ENCODE results near the gene SH3GLB2.
"Not testable (repeated sequence)": the region's sequence is repeated elsewhere in the genome, so short reads cannot be mapped to it uniquely, and the experiment has no call there.

Gene SH3GLB2

GRCh38 chr9:129037767-129038098 lies 9.6 kb upstream of the SH3GLB2 start:
- Mint-ChIP-seq H3K4me1 (ENCODE audit: low read depth in 2 of 2) (peaks cover 33 to 35% of the 10 kb centered on the region in 2 donors), H3K4me3 (peak overlapping the region; percentile 98 to 99), H3K27me3 (no peaks in the 10 kb centered on the region), H3K36me3 (ENCODE audit: insufficient read depth) (peaks cover 36% of the 10 kb centered on the region), H3K9me3 (no peaks in the 10 kb centered on the region), H3K27ac (no peak overlapping the region)
- DNase-seq (no peak), ATAC-seq (replicated peaks) (no peak)

GRCh38 chr9:129036923-129037766 lies 9.0 kb upstream of the SH3GLB2 start:
- H3K4me3 Mint-ChIP-seq, result peak overlapping the region; percentile 98 to 99
- peak overlapping the region; percentile 92 to 95 for H3K27ac Mint-ChIP-seq
- DNase-seq (no peak), ATAC-seq (replicated peaks) (no peak)
- H3K9me3 Mint-ChIP-seq, result no peaks in the 10 kb centered on the region
- peaks cover 33 to 35% of the 10 kb centered on the region in 2 donors for H3K4me1 Mint-ChIP-seq (ENCODE audit: low read depth in 2 of 2)
- H3K27me3 Mint-ChIP-seq, result no peaks in the 10 kb centered on the region
- peaks cover 30% of the 10 kb centered on the region for H3K36me3 Mint-ChIP-seq (ENCODE audit: insufficient read depth)

- Mint-ChIP-seq H3K27ac (peak within 1 kb of the TSS; percentile 92 to 95), H3K9me3 (no peaks in the 10 kb centered on the region), H3K4me3 (peak within 1 kb of the TSS; percentile 98 to 99), H3K4me1 (ENCODE audit: low read depth in 2 of 2) (peaks cover 33% of the 10 kb centered on the region in 2 donors), H3K27me3 (no peaks in the 10 kb centered on the region), H3K36me3 (ENCODE audit: insufficient read depth) (peaks cover 26% of the 10 kb centered on the region)
- ATAC-seq (replicated peaks) (peak; percentile 98), DNase-seq (peak; percentile 86 to 92 (median 90))
Observed at GRCh38 chr9:129036241-129036922, 8.3 kb upstream of the SH3GLB2 start, which contains the start of gene MIGA2. Gene MIGA2, plus strand, starts transcription at chr9:129036626. Its CDS starts 3,969 bp downstream, at chr9:129040595.

GRCh38 chr9:129035838-129036237 lies 7.7 kb upstream of the SH3GLB2 start:
- peaks cover 21% of the 10 kb centered on the region for H3K36me3 Mint-ChIP-seq (ENCODE audit: insufficient read depth)
- DNase-seq; ATAC-seq (replicated peaks); H3K27me3 Mint-ChIP-seq; H3K9me3 Mint-ChIP-seq: not testable (repeated sequence)
- peak overlapping the region; percentile 98 to 99 for H3K4me3 Mint-ChIP-seq
- peaks cover 33% of the 10 kb centered on the region in 2 donors for H3K4me1 Mint-ChIP-seq (ENCODE audit: low read depth in 2 of 2)
- peak overlapping the region; percentile 92 to 95 for H3K27ac Mint-ChIP-seq

- peaks cover 23 to 26% of the 10 kb centered on the region in 2 donors for H3K4me1 Mint-ChIP-seq (ENCODE audit: low read depth in 2 of 2)
- ATAC-seq (replicated peaks) (no peak), DNase-seq (no peak)
- H3K27ac Mint-ChIP-seq, result no peak overlapping the region
- H3K9me3 Mint-ChIP-seq, result no peaks in the 10 kb centered on the region
- H3K4me3 Mint-ChIP-seq, result no peak overlapping the region
- H3K36me3 Mint-ChIP-seq (ENCODE audit: insufficient read depth), result peaks cover 17% of the 10 kb centered on the region
- H3K27me3 Mint-ChIP-seq, result no peaks in the 10 kb centered on the region
Observed at GRCh38 chr9:129033216-129033615, 5.1 kb upstream of the SH3GLB2 start.

- Mint-ChIP-seq H3K9me3 (no peaks in the 10 kb centered on the region), H3K36me3 (ENCODE audit: insufficient read depth) (peaks cover 14% of the 10 kb centered on the region), H3K4me3 (no peak overlapping the region), H3K27ac (no peak overlapping the region), H3K27me3 (no peaks in the 10 kb centered on the region), H3K4me1 (ENCODE audit: low read depth in 2 of 2) (peaks cover 17 to 20% of the 10 kb centered on the region in 2 donors)
- DNase-seq (no peak), ATAC-seq (replicated peaks) (no peak)
Observed at GRCh38 chr9:129032541-129033159, 4.5 kb upstream of the SH3GLB2 start.

- Mint-ChIP-seq H3K9me3 (no peaks in the 10 kb centered on the region), H3K27me3 (no peaks in the 10 kb centered on the region), H3K36me3 (ENCODE audit: insufficient read depth) (peaks cover 11% of the 10 kb centered on the region), H3K4me3 (no peak overlapping the region), H3K27ac (no peak overlapping the region), H3K4me1 (ENCODE audit: low read depth in 2 of 2) (peaks cover 10 to 18% of the 10 kb centered on the region in 2 donors)
- DNase-seq (no peak), ATAC-seq (replicated peaks) (no peak)
Observed at GRCh38 chr9:129031514-129031913, 3.4 kb upstream of the SH3GLB2 start.

- H3K4me1 Mint-ChIP-seq (ENCODE audit: low read depth in 2 of 2), result peaks cover 9 to 22% of the 10 kb centered on the region in 2 donors
- no peaks in the 10 kb centered on the region for H3K27me3 Mint-ChIP-seq
- H3K27ac Mint-ChIP-seq, result no peak overlapping the region
- H3K4me3 Mint-ChIP-seq, result no peak overlapping the region
- H3K36me3 Mint-ChIP-seq (ENCODE audit: insufficient read depth), result peaks cover 4% of the 10 kb centered on the region
- DNase-seq (no peak), ATAC-seq (replicated peaks) (no peak)
- no peaks in the 10 kb centered on the region for H3K9me3 Mint-ChIP-seq
Observed at GRCh38 chr9:129030191-129030590, 2.1 kb upstream of the SH3GLB2 start.

- peaks cover 13 to 24% of the 10 kb centered on the region in 2 donors for H3K4me1 Mint-ChIP-seq (ENCODE audit: low read depth in 2 of 2)
- ATAC-seq (replicated peaks), result peak; percentile 80
- peak overlapping the region; percentile 83 to 86 for H3K4me3 Mint-ChIP-seq
- DNase-seq, result peak in 2 of 3 experiments; percentile 71 to 74
- peak overlapping the region; percentile 66 to 72 for H3K27ac Mint-ChIP-seq
- no peaks in the 10 kb centered on the region for H3K27me3 Mint-ChIP-seq
- peaks cover 5% of the 10 kb centered on the region for H3K36me3 Mint-ChIP-seq (ENCODE audit: insufficient read depth)
- no peaks in the 10 kb centered on the region for H3K9me3 Mint-ChIP-seq
Observed at GRCh38 chr9:129027685-129028191, 393 bp downstream of the SH3GLB2 start.

- no peaks in the 10 kb centered on the region for H3K9me3 Mint-ChIP-seq
- H3K36me3 Mint-ChIP-seq (ENCODE audit: insufficient read depth), result peaks cover 7% of the 10 kb centered on the region
- peaks cover 16 to 26% of the 10 kb centered on the region in 2 donors for H3K4me1 Mint-ChIP-seq (ENCODE audit: low read depth in 2 of 2)
- H3K27me3 Mint-ChIP-seq, result no peaks in the 10 kb centered on the region
- ATAC-seq (replicated peaks) (no peak), DNase-seq (no peak)
- H3K27ac Mint-ChIP-seq, result peak overlapping the region; percentile 66 to 72
- H3K4me3 Mint-ChIP-seq, result peak overlapping the region; percentile 83 to 86
Observed at GRCh38 chr9:129027224-129027684, 877 bp downstream of the SH3GLB2 start.

GRCh38 chr9:129026442-129027223 lies 1.5 kb downstream of the SH3GLB2 start:
- no peaks in the 10 kb centered on the region for H3K27me3 Mint-ChIP-seq
- H3K4me1 Mint-ChIP-seq (ENCODE audit: low read depth in 2 of 2), result peaks cover 20 to 31% of the 10 kb centered on the region in 2 donors
- H3K9me3 Mint-ChIP-seq, result no peaks in the 10 kb centered on the region
- DNase-seq, result no peak
- no peak for ATAC-seq (replicated peaks)
- H3K36me3 Mint-ChIP-seq (ENCODE audit: insufficient read depth), result peaks cover 7% of the 10 kb centered on the region
- peak overlapping the region; percentile 83 to 86 for H3K4me3 Mint-ChIP-seq
- H3K27ac Mint-ChIP-seq, result peak overlapping the region in 1 of 2 donors; percentile 66

- H3K27ac Mint-ChIP-seq, result peak overlapping the region in 1 of 2 donors; percentile 62
- ATAC-seq (replicated peaks), result no peak
- no peak for DNase-seq
- no peaks in the 10 kb centered on the region for H3K9me3 Mint-ChIP-seq
- no peak overlapping the region for H3K4me3 Mint-ChIP-seq
- no peaks in the 10 kb centered on the region for H3K27me3 Mint-ChIP-seq
- H3K4me1 Mint-ChIP-seq (ENCODE audit: low read depth in 2 of 2), result peaks cover 24 to 28% of the 10 kb centered on the region in 2 donors
- H3K36me3 Mint-ChIP-seq (ENCODE audit: insufficient read depth), result peaks cover 23% of the 10 kb centered on the region
Observed at GRCh38 chr9:129023908-129024233, 4.3 kb downstream of the SH3GLB2 start.
